Spleen (tissue), 11 donors: Measurements from ENCODE around the gene FOXRED2. TPM values are rescaled to one million over a fixed set of nuclear protein-coding genes. Genes with fewer than 3 reads are reported as not detected.
A peak's percentile ranks its signal among the peaks of the same experiment; 100 is the strongest.

ENCODE experiments used
- DNase-seq: peaks from one replicate; pipeline ENCODE4 v3.0.0-alpha.2; 2020
- H3K27ac ChIP-seq, 8 donors: fragments of 200-600 bp; sonication (generic) in 7 of 8; 1 replicate in 4 of 8; 2 replicates in 4 of 8; pipeline versions ENCODE4 v1.5.0 to v1.8.0; 2016 to 2021; ENCODE audit warnings: inconsistent platforms in 4 of 8, mild to moderate bottlenecking in 4 of 8, moderate library complexity in 1 of 8
- H3K27me3 ChIP-seq, 7 donors: fragments of 200-600 bp; sonication (generic) in 6 of 7; replicated peaks in 1 of 7; 1 replicate in 4 of 7; 2 replicates in 3 of 7; pipeline versions ENCODE4 v1.5.0 to v1.8.0; 2016 to 2021; ENCODE audit warnings: inconsistent platforms in 3 of 7, mild to moderate bottlenecking in 1 of 7
- H3K36me3 ChIP-seq, 6 donors: fragments of 200-600 bp; sonication (generic) in 5 of 6; 1 replicate in 4 of 6; 2 replicates in 2 of 6; pipeline versions ENCODE4 v1.5.0 to v1.8.0; 2016 to 2021; ENCODE audit warnings: inconsistent platforms in 2 of 6
- H3K4me1 ChIP-seq, 6 donors: fragments of 200-600 bp; sonication (generic) in 5 of 6; 1 replicate in 3 of 6; 2 replicates in 3 of 6; pipeline versions ENCODE4 v1.5.0 to v1.8.0; 2016 to 2021; ENCODE audit warnings: inconsistent platforms in 3 of 6
- H3K4me3 ChIP-seq, 8 donors: fragments of 200-600 bp; sonication (generic) in 7 of 8; 1 replicate in 4 of 8; 2 replicates in 4 of 8; pipeline versions ENCODE4 v1.5.0 to v1.8.0; 2016 to 2021; ENCODE audit warnings: inconsistent platforms in 4 of 8, mild to moderate bottlenecking in 4 of 8, moderate library complexity in 2 of 8
- H3K9me3 ChIP-seq, 8 donors: fragments of 200-600 bp; sonication (generic) in 7 of 8; 1 replicate in 4 of 8; 2 replicates in 4 of 8; pipeline versions ENCODE4 v1.5.0 to v1.8.0; 2016 to 2021; ENCODE audit warnings: inconsistent platforms in 4 of 8
- CTCF ChIP-seq, 11 experiments: fragments of 200-600 bp in 7 of 11; fragments of 450-650 bp in 4 of 11; sonication (generic) in 4 of 11; IDR thresholded peaks in 8 of 11; conservative IDR thresholded peaks in 3 of 11; 1 replicate in 7 of 11; 2 replicates in 4 of 11; pipeline versions ENCODE4 v1.4.0 to v1.8.0; 2016 to 2021; ENCODE audit warnings: antibody characterized with exemption in 11 of 11, inconsistent platforms in 4 of 11, mild to moderate bottlenecking in 1 of 11
- POLR2A ChIP-seq, 3 donors: fragments of 450-650 bp; IDR thresholded peaks; one replicate each; pipeline ENCODE4 v1.5.1; 2017; ENCODE audit warnings: antibody characterized with exemption in 3 of 3, mild to moderate bottlenecking in 1 of 3
- POLR2AphosphoS5 ChIP-seq, 3 donors: sonication (generic); formaldehyde crosslinking; IDR thresholded peaks; one replicate each; pipeline ENCODE4 v1.5.1; 2017; ENCODE audit warnings: antibody characterized with exemption in 3 of 3
- whole genome bisulfite sequencing, 5 donors: extraction: QIAGEN DNeasy Blood & Tissue Kit in 3 of 5; methylation state at CpG; one replicate each; pipeline versions ENCODE4 v1.1.5 to v1.1.7; 2013 to 2018; 5-methylcytosine and 5-hydroxymethylcytosine counted together
- intact Hi-C: fragments of 100-400 bp; cut with DNase I; formaldehyde crosslinking; loops from one replicate; pipeline ENCODE4 v1.15.0; 2023; ENCODE audit warnings: low total_unique reads
- polyA plus RNA-seq, 3 donors: library from polyadenylated mRNA; stranded (reverse); fragments of 200-250 nt; gene quantifications; one replicate each; pipeline ENCODE4 v1.2.1, GENCODE V29; 2013
- total RNA-seq, 7 donors: library from RNA; depleted of rRNA in 3 of 7; stranded (reverse); fragments of >200 nt in 3 of 7; fragmentation: NEBNext Ultra II Directional in 4 of 7; extraction: Animal tissue kit (Norgen Biotek cat#: 25700) in 4 of 7; gene quantifications; one replicate each; pipeline versions ENCODE4 v1.1.0 to v1.2.1, GENCODE V29; 2016 to 2021
- donor health status: healthy with polysubstance abuse.
- donor health status: DM: no; HTN: no; CAD: no; lungs with moderate emphysema.
- donor health status: DM: no; HTN: no; CAD: no.
- donor health status: Bipolar disorder and iron deficiency.
- donor health status: healthy.
- donor health status: DM: no; HTN: no; CAD: no.
- donor health status: DM: yes; HTN: yes; CAD: no.

FOXRED2 gene
- total and polyA plus RNA-seq, 10 donors = 1.1 to 42.0 (median 26.3) TPM

GRCh38 chr22:36512333-36512732 is 5.5 kb upstream of the FOXRED2 start:
- no peak for DNase-seq
- no peaks in the 10 kb centered on the region for H3K27me3 ChIP-seq
- no peak overlapping the region for H3K4me3 ChIP-seq
- WGBS, 5 donors = 89 to 96% (median 95%) methylated on average over 8 of the region's 8 CpGs
- no peaks in the 10 kb centered on the region for H3K9me3 ChIP-seq
- H3K27ac ChIP-seq = peak overlapping the region in 2 of 8 donors; percentile 18 to 52
- peaks cover 2 to 24% (median 4%) of the 10 kb centered on the region in 6 donors for H3K4me1 ChIP-seq
- intact Hi-C loops = no loop called here
- peaks cover 18 to 80% (median 74%) of the 10 kb centered on the region in 6 donors for H3K36me3 ChIP-seq
- no peak for TF ChIP-seq POLR2AphosphoS5 (IDR thresholded peaks at IDR 0.05)
- TF ChIP-seq POLR2A (IDR thresholded peaks at IDR 0.05) = no peak
- TF ChIP-seq CTCF (IDR thresholded peaks at IDR 0.05 in 8 of 11, conservative IDR thresholded peaks at IDR 0.05 in 3 of 11) = no peak

- intact Hi-C loops = no loop called here
- TF ChIP-seq POLR2AphosphoS5 (IDR thresholded peaks at IDR 0.05) (peak in 1 of 3 donors; percentile 17), POLR2A (IDR thresholded peaks at IDR 0.05) (no peak), CTCF (IDR thresholded peaks at IDR 0.05 in 8 of 11, conservative IDR thresholded peaks at IDR 0.05 in 3 of 11) (peak in 10 of 11 experiments; percentile 9 to 64 (median 50))
- no peaks in the 10 kb centered on the region for H3K9me3 ChIP-seq
- WGBS, 5 donors = 65 to 72% (median 67%) methylated on average over 17 of the region's 17 CpGs
- H3K4me3 ChIP-seq = no peak overlapping the region
- peak overlapping the region in 3 of 8 donors; percentile 5 to 49 (median 10) for H3K27ac ChIP-seq
- peaks cover 11 to 69% (median 63%) of the 10 kb centered on the region in 6 donors for H3K36me3 ChIP-seq
- DNase-seq = no peak
- H3K27me3 ChIP-seq = no peaks in the 10 kb centered on the region
- peaks cover 9 to 35% (median 15%) of the 10 kb centered on the region in 6 donors for H3K4me1 ChIP-seq
Measured at GRCh38 chr22:36510966-36511881, 4.4 kb upstream of the FOXRED2 start.

- 85 to 98% (median 88%) methylated on average over 2 to 3 of the region's 3 CpGs for WGBS, 5 donors
- DNase-seq = no peak
- no peak overlapping the region for H3K4me3 ChIP-seq
- TF ChIP-seq POLR2A (IDR thresholded peaks at IDR 0.05) (no peak), CTCF (IDR thresholded peaks at IDR 0.05 in 8 of 11, conservative IDR thresholded peaks at IDR 0.05 in 3 of 11) (no peak), POLR2AphosphoS5 (IDR thresholded peaks at IDR 0.05) (peak in 1 of 3 donors; percentile 26)
- peak overlapping the region in 3 of 8 donors; percentile 30 to 42 (median 39) for H3K27ac ChIP-seq
- peaks cover 10 to 43% (median 21%) of the 10 kb centered on the region in 6 donors for H3K4me1 ChIP-seq
- H3K27me3 ChIP-seq = no peaks in the 10 kb centered on the region
- no peaks in the 10 kb centered on the region for H3K9me3 ChIP-seq
- intact Hi-C loops = no loop called here
- peaks cover 7 to 60% (median 54%) of the 10 kb centered on the region in 6 donors for H3K36me3 ChIP-seq
Measured at GRCh38 chr22:36510384-36510783, 3.5 kb upstream of the FOXRED2 start.

GRCh38 chr22:36507518-36508010 is 724 bp upstream of the FOXRED2 start:
- H3K9me3 ChIP-seq = no peaks in the 10 kb centered on the region
- peaks cover 0 to 42% (median 27%) of the 10 kb centered on the region in 6 donors for H3K36me3 ChIP-seq
- H3K4me3 ChIP-seq = peak overlapping the region in 5 of 8 donors; percentile 63 to 90 (median 67)
- intact Hi-C loops = no loop called here
- TF ChIP-seq POLR2A (IDR thresholded peaks at IDR 0.05) = no peak
- TF ChIP-seq POLR2AphosphoS5 (IDR thresholded peaks at IDR 0.05) = no peak
- TF ChIP-seq CTCF (IDR thresholded peaks at IDR 0.05 in 8 of 11, conservative IDR thresholded peaks at IDR 0.05 in 3 of 11) = no peak
- no peak for DNase-seq
- H3K27ac ChIP-seq = peak overlapping the region; percentile 3 to 88 (median 84)
- 81 to 92% (median 83%) methylated on average over 6 of the region's 6 CpGs for WGBS, 5 donors
- no peaks in the 10 kb centered on the region for H3K27me3 ChIP-seq
- peaks cover 10 to 50% (median 21%) of the 10 kb centered on the region in 6 donors for H3K4me1 ChIP-seq
